NAMALWA (cell line): ENCODE data around the gene HAAO.
A peak's percentile ranks its signal among the peaks of the same experiment; 100 is the strongest.

ENCODE experiments used
- DNase-seq: peaks from one replicate; pipeline ENCODE4 v3.0.0-alpha.2; 2015; ENCODE audit warnings: low spot score

The HAAO gene

DNA sequence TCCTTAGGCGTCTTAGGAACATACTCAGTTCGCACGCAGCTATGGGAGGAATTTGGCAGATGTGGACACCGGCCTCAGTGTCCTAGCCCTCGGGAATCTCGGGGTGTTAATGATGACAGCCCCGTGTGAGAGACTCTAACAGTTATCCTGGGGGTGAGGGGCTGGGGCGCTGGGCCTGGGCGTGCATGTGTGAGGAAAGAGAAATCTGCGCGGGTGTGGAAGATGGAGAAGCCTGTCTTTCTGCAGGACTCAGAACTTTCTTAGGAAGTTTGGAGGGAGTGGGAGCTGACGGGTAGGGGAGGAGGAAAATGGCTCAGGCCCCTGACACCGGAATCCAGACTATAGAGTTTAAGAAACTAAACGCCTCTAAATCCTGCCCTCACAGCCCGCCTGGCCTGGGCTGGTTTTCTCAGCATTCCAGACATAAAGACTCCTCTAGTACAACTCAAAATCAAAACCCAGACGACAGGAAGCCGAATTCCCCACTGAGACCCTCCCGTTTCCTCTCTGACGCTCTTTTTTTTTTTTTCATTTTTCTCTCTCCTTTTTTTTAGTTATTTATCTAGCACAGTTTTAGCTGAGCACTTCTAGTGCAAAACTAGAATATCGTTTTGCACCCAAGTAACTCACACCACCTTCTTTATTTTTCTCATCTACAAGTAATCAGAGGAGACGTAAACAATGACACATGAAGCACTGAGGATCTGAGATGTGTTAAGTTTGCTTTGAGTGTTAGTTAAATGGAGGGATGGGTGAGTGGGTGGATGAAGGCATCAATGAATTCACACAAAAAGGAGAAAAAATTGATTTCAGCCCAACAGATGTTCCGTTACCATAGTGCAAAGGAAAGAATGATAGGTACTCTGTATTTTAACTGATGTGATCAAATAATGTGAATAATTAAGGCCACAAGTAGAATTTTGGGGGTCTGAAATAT is 1.2 kb upstream of the HAAO start:
- no peak for DNase-seq

DNA sequence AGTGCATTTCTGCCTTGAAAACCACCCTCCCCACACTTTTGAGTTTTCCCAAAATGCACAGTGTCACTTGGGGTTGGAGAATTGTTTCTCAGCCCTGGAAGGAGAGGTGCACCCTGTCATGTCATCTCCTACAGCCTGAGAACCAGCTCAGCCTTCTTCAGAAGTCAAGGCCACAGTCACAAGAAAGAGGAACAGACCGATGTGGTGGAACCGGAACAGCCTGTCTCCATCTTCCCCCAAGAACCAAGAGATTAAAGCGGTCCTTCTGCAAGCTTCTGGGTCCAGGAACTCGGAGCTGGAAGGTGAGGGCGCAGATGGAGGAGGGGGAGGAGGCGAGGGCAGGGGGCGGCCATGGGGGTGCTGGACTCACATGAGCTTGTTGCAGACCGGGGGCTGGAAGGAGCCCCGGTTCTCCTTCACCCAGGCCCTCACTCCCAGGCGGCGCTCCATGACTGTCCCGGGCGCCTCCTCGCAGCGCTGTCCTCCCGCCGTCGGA is 248 bp downstream of the HAAO start:
- DNase-seq = no peak

DNA sequence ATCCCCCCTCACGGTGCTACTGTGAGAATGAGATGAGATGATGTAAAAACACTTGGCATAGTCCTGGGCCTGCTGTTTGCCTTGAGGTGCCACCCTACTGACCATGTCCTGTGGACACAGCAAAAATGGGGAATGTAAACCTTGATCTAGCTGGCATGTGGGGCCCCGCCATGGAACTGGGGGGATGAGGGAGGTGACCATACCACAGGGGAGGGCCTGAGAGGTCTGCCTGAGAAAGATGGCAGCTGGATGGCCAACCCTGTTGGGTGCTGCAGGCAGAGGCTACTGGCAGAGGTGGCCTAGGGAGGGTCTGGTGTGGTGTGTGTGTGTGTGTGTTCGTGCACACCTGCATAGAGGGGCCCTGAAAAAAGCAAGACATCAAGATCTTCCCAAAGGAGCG is 777 bp downstream of the HAAO start:
- no peak for DNase-seq

DNA sequence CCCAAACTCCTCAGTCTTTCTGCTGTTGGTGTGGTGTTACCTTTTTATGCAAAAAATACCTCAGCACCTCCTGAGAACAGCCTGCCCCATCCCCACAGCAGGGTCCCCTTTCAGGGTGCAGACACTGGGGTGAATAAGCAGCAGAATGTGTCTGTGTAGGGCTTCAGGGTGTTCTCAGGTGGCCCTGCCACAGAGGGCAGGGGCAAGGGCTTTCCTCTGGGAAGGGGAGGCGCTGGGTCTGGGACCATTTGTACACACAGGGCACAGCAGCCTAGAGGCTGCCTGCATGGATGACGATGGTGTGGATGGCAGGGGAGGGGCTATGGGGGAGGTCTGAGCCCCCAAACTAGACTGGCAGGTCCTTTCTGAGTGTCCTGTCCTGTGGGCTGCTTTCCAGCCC is 2.6 kb downstream of the HAAO start:
- no peak for DNase-seq

DNA sequence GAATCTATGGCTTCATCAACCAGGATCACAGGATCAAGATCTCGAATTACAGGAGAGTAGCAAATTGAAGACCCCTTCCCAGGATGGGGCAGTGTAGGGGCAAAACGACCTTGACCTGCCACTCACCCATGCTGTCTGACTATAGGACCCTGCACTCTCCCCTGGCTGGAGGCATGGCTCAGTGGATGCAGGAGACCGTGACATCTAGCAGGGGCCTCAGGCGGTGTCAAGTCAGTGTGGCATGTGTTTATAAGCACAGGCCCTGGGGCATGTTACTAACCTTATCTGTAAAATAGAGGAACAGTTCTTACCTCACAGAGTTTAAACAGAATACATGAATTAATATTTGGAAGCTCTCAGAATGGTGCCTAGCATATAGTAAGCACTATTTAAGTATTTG is 3.5 kb downstream of the HAAO start:
- no peak for DNase-seq

DNA sequence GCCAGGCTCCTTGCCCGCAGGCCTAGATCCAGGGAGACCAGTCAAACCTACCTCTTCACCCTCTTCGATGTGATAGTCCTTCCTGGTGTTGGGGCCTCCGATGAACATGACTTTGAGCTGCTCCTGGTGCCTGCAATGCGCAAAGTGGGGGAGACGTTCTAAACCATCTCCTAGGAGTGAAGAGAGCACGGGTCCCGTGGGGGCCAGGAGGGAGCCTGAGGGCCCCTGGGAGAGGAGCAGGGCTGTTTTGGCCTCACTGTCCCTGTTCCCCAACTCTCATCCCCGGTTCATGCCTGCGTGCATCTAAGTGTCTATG is 3.9 kb downstream of the HAAO start:
- no peak for DNase-seq

DNA sequence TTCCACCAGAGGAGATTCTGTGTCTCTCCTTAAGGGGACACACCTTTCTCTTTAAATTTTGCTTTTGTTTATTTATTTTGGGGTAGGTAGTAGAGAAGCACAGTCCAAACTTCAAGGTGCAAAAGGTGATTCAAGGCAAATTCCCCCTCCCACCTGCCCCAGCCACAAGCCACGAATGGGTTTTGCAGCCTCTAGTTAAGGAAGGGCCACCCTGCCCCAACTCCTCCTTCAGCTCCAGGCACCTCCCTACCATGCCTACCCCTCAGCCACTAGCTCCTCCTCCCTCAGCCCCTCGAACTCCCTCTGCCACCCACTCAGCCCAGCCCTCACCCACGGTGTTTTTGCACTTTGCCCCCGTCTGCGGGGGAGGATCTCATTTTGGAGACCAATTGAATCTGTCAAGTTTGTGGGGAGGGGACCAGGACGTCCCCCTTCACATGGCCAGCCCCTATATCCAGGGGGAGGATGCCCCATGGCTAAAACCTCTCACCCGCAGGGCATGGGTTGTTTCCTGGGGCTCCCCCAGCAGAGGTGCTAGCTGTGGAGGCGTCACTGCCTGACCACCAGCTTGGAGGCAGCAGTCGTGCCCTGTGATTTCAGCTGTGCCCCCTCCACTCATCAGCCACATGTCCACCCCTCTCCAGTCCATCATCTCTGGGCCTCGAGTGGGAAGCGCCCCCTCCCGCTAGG is 4.5 kb downstream of the HAAO start:
- DNase-seq = no peak

DNA sequence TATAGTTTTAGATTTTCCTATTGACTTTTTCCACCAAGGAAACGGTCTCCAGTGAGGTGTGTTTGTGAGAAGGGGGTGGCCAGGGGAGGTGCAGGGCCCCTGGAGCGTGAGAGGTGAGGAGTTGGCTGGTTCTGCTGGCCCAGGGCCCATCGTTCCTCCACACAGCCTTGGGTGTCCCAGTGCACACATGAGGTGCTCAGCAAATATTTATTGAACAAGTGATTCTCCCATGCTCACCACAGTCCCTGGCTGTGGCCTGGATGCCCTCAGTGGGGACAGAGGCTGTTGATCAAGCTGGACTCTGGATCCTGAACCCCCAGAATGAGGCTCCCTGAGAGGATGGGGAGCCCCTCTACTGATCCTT is 5.0 kb downstream of the HAAO start:
- DNase-seq = no peak

DNA sequence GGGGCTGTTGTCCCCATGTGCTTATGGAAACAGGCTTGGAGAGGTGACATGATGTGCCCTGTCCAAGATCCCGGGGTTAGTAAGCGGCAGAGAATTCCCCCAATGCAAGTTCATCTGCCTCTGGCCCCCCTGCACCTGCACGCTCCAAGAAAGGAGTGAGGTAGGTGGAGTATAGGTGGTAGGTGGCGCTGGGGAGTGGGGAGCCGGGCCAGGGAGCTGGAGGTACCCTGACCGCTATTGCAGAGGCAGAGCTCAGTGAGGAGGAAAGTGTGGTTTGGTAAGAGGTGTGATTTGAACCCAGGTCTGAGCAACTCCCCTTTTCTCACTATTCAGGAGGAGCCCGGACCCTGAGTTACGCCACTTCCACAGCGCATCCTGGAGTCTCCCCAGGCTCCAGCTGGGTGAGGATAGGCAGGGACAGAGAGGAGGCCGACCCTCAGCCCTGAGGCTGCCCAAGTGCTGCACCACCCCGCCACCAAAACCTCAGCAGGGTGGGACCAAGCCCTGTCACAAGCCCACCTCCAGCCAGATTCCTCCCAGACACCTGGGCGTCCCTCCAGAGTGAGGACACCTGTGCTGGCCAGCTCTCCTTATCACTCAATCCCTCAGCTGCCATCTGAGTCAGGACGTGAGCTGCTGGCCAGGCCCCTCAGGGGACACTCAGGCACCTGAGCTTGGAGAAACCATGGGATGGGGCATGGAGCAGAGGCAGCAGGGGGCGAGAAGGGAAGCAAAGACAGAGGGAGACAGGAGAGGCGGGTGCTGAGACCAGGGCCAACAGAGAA is 5.6 kb downstream of the HAAO start:
- DNase-seq = no peak

DNA sequence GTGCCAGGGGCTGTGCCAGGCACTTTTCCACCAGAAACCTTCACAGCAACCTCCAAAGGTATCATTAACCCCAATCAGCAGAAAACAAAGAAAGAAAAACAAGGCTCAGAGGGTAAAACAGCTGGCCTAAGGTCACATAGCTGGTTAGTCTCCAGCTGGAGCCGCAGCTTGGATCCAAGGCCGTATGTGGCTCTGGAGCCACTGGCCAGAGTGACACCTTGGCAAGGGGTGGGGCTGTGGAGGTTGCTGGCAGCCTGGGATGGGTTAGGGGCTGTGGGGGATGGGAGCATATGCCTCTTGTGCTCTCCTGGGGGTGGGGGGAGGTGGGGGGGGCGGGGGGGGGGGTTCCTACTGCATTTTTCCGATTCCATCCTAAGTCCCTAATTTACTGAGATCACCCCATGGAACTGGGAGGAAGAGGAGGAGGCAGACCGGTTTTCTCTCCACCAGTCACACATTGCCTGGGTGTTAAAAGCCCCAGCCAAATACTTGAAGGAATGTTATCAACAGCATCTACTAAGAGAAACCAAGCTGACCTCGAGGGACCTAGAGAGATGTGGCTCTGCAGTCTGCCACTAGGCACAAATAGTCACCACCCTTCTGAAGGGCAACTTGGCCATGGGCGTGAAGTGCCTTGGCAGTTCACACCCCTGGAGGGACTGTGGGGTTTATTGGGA is 8.0 kb downstream of the HAAO start:
- DNase-seq = no peak

DNA sequence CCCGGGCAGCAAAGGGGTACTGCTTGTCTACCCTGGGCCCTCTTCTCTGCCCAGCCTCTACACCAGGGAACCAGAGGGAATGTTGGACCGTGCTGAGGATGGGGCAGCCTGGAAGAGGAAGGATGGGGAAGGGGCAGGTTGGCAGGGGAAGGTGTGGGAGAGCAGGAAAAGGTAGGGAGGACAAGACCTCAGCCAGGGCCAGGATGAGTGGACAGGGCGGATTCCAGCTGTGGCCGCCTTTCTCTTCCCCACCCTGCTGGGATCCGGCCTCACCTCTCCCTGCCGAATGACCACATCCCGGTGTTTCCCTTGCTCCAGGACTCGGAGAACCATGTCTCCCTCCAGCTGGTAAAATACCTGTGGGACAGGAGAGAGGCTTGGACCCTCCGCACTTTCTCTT is 8.9 kb downstream of the HAAO start:
- no peak for DNase-seq

DNA sequence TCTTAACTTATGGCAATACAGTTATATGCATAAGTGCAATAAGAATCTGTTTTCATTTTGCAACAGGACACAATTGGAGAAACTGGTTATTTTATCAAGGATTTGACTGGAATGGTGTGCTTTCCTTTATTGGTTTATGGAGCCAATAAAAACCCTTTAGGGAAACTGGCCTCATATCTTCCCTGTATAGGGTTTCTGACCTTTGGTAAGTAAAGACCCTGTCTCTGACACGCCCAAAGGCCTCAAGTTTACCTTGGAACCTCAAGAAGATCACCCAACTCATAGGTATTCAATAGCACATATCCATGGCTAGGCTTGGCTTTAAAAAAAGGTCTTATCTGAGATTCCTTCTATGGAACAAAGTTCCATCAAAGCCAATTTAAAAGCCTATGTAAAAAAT is 11.2 kb downstream of the HAAO start:
- DNase-seq = no peak

DNA sequence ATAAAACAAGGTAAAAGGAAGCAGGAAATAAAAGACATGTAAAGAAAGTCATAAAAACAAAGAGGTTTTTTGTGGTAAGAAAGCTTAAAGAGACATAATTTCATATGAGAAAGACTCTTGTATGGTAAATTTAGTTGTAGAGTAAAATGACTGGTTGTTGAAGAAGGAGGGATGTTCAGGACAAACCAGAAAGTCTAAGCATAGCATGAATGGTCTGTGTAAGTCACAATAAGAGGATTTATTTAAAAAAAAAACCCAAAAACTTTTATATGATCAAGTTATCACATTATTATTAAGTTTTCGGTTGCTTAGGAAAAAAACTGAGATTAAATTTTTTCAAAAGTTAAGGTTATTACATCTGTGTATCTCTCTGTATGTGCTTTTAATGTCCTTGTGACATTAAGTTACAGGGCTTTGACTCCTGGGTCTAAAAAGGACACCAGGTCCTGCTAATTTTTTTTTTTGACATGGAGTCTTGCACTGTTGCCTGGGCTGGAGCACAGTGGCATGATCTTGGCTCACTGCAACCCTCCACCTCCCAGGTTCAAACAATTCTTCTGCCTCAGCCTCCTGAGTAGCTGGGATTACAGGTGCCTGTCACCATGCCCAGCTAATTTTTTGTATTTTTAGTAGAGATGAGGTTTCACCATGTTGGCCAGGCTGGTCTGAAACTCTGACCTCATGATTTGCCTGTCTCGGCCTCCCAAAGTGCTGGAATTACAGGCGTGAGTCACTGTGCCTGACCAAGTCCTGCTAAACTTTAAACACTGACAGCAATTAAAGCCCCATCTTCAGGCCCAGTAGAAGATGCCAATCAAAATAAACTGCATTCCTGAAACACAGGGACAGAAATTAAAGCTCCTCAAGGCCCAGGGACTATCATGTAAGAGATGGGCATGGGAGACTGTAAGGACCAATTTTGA is 14.2 kb downstream of the HAAO start:
- no peak for DNase-seq

DNA sequence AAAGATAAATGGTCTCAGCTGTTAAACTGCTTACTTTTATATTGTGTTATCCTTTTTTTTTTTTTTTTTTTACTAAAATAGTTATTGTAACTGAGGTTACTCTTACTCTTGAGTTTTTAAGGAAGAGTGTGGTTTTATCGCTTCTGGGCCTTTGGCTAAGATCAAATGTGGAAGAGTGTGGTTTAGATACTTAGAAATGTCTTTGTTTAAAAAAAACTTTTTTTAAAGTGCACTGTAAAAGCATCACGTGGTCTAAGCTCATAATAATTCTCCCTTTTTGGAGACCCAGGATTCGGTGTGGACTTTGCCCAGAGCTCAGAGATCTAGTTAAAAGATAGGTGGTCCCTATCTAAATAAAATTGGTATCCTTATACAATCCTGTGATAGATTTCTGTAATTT is 16.6 kb downstream of the HAAO start:
- no peak for DNase-seq

DNA sequence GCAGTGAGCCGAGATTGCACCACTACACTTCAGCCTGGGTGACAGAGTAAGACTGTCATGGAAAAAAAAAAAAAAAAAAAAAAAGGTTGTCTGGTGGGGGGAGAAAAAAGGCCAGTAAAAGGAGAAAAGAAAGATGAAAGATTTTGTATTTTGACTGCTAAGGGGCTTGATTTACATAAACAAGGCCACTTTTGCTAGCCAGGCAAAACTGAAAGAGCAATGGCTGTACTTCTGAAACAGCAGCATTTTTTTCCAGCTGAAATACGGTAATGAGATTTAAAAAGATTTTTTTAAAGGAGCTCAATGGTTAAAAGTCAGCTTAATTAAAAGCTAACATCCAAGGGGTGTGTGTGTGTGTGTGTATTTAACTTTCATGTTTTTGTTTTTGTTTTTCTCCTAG is 17.2 kb downstream of the HAAO start:
- DNase-seq = peak; percentile 52

DNA sequence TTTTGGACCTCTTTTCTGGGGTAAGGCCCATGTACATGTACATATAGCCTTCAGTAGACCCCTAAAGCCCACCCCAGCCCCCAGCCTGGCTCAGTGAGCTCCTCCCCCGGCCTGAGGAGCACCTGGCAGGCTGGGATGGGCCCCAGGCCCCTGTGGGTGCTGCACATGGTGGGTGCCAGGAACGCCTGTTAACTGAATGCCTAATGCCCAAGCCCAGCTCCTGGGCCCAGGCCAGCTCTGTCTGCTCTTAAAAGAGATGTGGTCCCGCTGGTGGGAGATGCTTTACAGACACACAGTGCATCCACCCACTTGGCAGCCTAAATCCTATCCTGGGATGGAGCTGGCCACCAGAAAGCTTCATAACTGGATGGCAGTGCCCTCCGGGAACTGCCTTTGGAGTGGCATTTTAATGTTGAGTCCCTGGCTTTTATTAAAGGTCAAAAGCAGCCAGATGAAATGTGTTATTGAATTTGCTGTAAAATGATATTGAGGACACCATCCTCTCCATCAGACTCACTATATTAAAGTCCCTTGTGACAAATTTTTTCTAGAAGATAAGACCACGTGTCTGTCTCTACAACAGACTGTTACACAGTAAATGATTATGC is 20.7 kb downstream of the HAAO start:
- no peak for DNase-seq

DNA sequence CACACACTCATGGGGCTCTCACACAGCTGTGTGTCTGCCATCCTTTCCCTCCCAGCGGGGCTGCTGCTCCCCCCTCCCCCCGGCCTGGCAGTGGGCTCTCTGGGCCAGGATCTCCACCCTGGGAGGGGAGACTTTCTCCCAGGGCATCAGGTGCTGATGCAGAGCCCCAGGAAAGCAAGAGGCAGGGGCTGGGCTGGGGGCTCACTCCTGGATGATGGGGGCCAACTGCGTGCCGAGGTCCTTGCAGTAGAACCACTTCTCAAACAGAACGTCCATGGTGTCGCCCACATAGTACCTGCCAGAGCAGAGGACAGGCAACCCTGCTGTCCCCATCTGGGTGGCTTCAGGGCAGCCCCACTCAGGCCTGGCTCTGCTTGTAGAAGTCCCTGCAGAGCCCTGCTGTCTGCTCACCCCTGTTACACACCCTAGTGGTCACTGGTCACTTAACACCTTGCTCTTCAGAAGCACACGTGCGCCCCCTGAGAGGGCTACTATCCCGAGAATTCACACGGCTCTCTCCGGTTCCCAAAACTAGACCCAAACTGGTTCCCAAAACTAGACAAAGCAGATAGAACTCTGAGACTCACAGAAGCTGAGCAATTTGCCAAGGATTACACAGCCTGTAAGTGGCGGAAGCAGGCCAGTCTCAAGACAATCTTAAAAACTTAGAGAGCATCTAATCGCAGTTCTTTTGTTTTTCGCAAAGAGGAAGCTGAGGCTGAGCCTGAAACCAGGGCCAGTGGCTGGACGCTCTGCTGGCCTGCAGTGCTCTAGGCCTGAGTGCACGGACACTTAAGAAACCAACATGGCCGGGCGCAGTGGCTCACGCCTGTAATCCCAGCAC is 21.9 kb downstream of the HAAO start:
- peak; percentile 70 for DNase-seq

DNA sequence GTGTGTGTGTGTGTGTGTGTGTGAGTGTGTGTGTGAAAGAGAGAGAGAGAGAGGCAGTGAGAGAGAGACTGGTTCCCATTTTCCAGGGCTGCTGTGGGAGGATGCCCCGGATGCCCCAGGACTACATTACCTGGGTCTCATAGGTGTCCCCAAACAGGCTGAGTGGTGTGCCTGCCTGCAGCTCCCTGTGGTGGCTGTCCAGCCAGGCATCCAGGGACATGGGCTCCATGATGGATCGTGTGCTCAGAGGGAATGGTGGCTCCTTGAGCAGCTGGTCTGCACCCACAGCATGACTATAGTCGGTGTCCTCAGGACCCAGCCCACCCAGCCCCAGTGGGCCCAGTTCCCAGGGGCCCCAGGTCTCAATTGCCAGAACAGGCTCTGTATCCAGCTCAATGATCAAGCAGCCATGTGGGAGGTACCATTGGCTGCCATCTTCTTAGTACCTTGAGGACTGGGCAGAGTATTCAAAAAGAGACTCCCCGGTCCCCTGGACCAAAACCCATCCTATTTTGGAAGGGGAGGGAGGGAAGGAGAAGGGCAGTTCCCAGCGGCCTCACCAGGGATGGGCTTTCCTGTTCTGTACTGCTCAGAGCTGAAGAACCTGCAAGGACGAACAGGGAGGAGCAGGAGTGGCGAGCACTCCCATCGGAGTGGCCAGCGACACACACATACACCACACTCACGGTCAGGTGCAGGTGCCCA is 22.6 kb downstream of the HAAO start:
- DNase-seq = no peak

DNA sequence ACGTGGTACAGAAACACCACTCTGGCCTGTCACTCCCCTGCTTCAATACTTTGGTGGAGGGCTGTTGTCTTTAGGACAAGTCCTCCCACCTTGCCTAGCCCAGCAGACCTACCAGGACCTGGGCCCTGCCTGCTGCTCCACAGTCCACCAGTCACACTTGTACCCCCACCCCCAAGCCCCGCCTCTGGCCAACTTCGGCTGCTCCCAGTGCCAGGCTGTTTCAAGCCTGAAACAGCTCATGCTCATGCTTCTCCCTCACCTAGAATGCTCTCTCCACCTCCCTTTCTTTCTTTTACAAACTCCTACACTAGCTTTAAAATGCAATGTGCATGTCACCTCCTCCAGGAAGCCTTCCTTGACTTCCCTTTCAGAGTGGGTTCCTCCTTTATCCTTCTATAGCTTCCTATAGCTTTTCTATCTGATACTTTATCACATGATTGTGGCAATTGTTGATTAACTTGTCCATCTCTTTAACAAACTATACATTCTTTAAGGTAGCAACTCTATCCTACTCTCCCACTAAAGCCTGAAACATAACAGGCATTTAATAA is 23.6 kb downstream of the HAAO start:
- DNase-seq = no peak
